ENCODE measurements around the gene FADS2. TPM values are rescaled to one million over a fixed set of nuclear protein-coding genes. Genes with fewer than 3 reads are reported as not detected.

FADS2 gene
- total and polyA plus RNA-seq, 2 experiments from 2014 or later, result 124 to 392 TPM

- TF ChIP-seq REST (IDR thresholded peaks at IDR 0.05; ENCODE audit: unreplicated experiment), result no peak
- no peak for TF ChIP-seq POLR2AphosphoS5 (IDR thresholded peaks at IDR 0.05; ENCODE audit: low read depth)
- TF ChIP-seq ZNF331 (CRISPR knock-in tag; IDR thresholded peaks at IDR 0.05; ENCODE audit: low read depth), result no peak
Observed at GRCh38 chr11:61903845-61904244, 75.7 kb downstream of the FADS2 start (continued).

GRCh38 chr11:61904539-61905048, 76.5 kb downstream of the FADS2 start:
- Histone ChIP-seq H3K27ac (ENCODE audit: low read depth) (no peak overlapping the region), H3K4me1 (ENCODE audit: insufficient read depth) (peaks cover 10% of the 10 kb centered on the region), H3K9me2 (ENCODE audit: insufficient read depth) (no peaks in the 10 kb centered on the region), H3K4me2 (peak overlapping the region; percentile 57), H2AFZ (peak overlapping the region; percentile 69; the same call in 1 of the 2 replicates), H3F3A (replicated peaks; ENCODE audit: low read depth) (no peaks in the 10 kb centered on the region), H3K4me3 (0 out of 2 replicates have a peak overlapping the region, but pooled peaks have one; percentile 23), H3K36me3 (ENCODE audit: insufficient read depth) (no peaks in the 10 kb centered on the region; the same call in 1 of the 2 replicates), H3K79me2 (replicated peaks; ENCODE audit: insufficient read depth) (no peaks in the 10 kb centered on the region), H4K20me1 (replicated peaks; ENCODE audit: insufficient read depth) (no peaks in the 10 kb centered on the region), H3K27me3 (ENCODE audit: insufficient read depth) (no peaks in the 10 kb centered on the region)
- TF ChIP-seq POLR2AphosphoS5 (IDR thresholded peaks at IDR 0.05; ENCODE audit: low read depth), result peak; percentile 31; the same call in 1 of the 2 replicates
- no peak for TF ChIP-seq ZNF331 (CRISPR knock-in tag; IDR thresholded peaks at IDR 0.05; ENCODE audit: low read depth)
- TF ChIP-seq JUNB (IDR thresholded peaks at IDR 0.05; ENCODE audit: unreplicated experiment), result no peak
- no peak overlapping the region; the same call in 1 of the 2 replicates for H3K27ac Mint-ChIP-seq
- H3K4me3 Mint-ChIP-seq, result peak overlapping the region; percentile 54
- peaks cover 7% of the 10 kb centered on the region for H3K27me3 Mint-ChIP-seq (ENCODE audit: insufficient read depth, low read depth, poor library complexity)
- DNase-seq (ENCODE audit: low spot score) (peak; percentile 79), ATAC-seq (peak; percentile 91)
- H3K9me3 Mint-ChIP-seq, result no peaks in the 10 kb centered on the region; the same call in 2 of the 3 replicates
- H3K36me3 Mint-ChIP-seq (ENCODE audit: low read depth), result no peaks in the 10 kb centered on the region
- H3K4me1 Mint-ChIP-seq, result peaks cover 33% of the 10 kb centered on the region

- Histone ChIP-seq H4K20me1 (replicated peaks; ENCODE audit: insufficient read depth) (no peaks in the 10 kb centered on the region), H3K27me3 (ENCODE audit: insufficient read depth) (no peaks in the 10 kb centered on the region), H3K79me2 (replicated peaks; ENCODE audit: insufficient read depth) (no peaks in the 10 kb centered on the region), H3K4me2 (0 out of 2 replicates have a peak overlapping the region, but pooled peaks have one; percentile 57), H3K4me3 (no peak overlapping the region), H2AFZ (peak overlapping the region; percentile 69; the same call in 1 of the 2 replicates), H3K9me2 (ENCODE audit: insufficient read depth) (no peaks in the 10 kb centered on the region), H3K27ac (ENCODE audit: low read depth) (no peak overlapping the region), H3K4me1 (ENCODE audit: insufficient read depth) (peaks cover 10% of the 10 kb centered on the region), H3F3A (replicated peaks; ENCODE audit: low read depth) (no peaks in the 10 kb centered on the region), H3K36me3 (ENCODE audit: insufficient read depth) (no peaks in the 10 kb centered on the region; the same call in 1 of the 2 replicates)
- ATAC-seq (peak; percentile 4; the same call in 2 of the 3 replicates), DNase-seq (ENCODE audit: low spot score) (no peak)
- Mint-ChIP-seq H3K27ac (no peak overlapping the region; the same call in 1 of the 2 replicates), H3K36me3 (ENCODE audit: low read depth) (no peaks in the 10 kb centered on the region), H3K9me3 (no peaks in the 10 kb centered on the region; the same call in 2 of the 3 replicates), H3K27me3 (ENCODE audit: insufficient read depth, low read depth, poor library complexity) (peaks cover 7% of the 10 kb centered on the region), H3K4me1 (peaks cover 34% of the 10 kb centered on the region), H3K4me3 (no peak overlapping the region)
- no peak for TF ChIP-seq ZNF331 (CRISPR knock-in tag; IDR thresholded peaks at IDR 0.05; ENCODE audit: low read depth)
- no peak for TF ChIP-seq POLR2AphosphoS5 (IDR thresholded peaks at IDR 0.05; ENCODE audit: low read depth)
- no peak for TF ChIP-seq EZH2 (IDR thresholded peaks at IDR 0.05; ENCODE audit: low read depth, unreplicated experiment)
- no peak for TF ChIP-seq ETS1 (IDR thresholded peaks at IDR 0.05)
- TF ChIP-seq CTCF (conservative IDR thresholded peaks at IDR 0.05; ENCODE audit: low read depth in 2 of 2), result 0 out of 4 replicates have a peak, but pooled peaks of 1 of the 2 experiments have one; percentile 3
Observed at GRCh38 chr11:61905067-61905696, 77.1 kb downstream of the FADS2 start.
